Loucy (cell line): ENCODE results near the gene RNF212B.

Source experiments
- H2AFZ ChIP-seq: fragments of 200-600 bp; sonication (generic); 2 replicates; pipeline ENCODE4 v1.6.0; 2016; ENCODE audit warnings: antibody characterized with exemption, mild to moderate bottlenecking, low read length, moderate library complexity
- H3F3A ChIP-seq: fragments of 200-600 bp; 2 replicates; pipeline ENCODE4 v1.6.0; 2016; ENCODE audit warnings: antibody characterized with exemption, low read depth, mild to moderate bottlenecking
- H3K27me3 ChIP-seq: fragments of 200-600 bp; sonication (generic); 2 replicates; pipeline ENCODE4 v1.6.1; 2014; ENCODE audit warnings: low read length, mild to moderate bottlenecking; ENCODE audit not compliant: insufficient read depth, poor library complexity, severe bottlenecking
- H3K36me3 ChIP-seq: fragments of 200-600 bp; sonication (generic); 2 replicates; pipeline ENCODE4 v1.6.1; 2016; ENCODE audit warnings: low read length; ENCODE audit not compliant: insufficient read depth
- H3K4me1 ChIP-seq: fragments of 200-600 bp; sonication (generic); 2 replicates; pipeline ENCODE4 v1.5.1; 2014; ENCODE audit warnings: low read length, mild to moderate bottlenecking; ENCODE audit not compliant: insufficient read depth, poor library complexity, severe bottlenecking
- H3K4me2 ChIP-seq: fragments of 200-600 bp; sonication (generic); 2 replicates; pipeline ENCODE4 v1.6.0; 2014; ENCODE audit warnings: antibody characterized with exemption, low read length, low read depth, mild to moderate bottlenecking; ENCODE audit not compliant: poor library complexity, severe bottlenecking
- H3K4me3 ChIP-seq: fragments of 200-600 bp; sonication (generic); 2 replicates; pipeline ENCODE4 v1.5.1; 2014; ENCODE audit warnings: low read length, mild to moderate bottlenecking, mixed read lengths; ENCODE audit not compliant: poor library complexity, severe bottlenecking
- H3K79me2 ChIP-seq: fragments of 200-600 bp; sonication (generic); 2 replicates; pipeline ENCODE4 v1.6.1; 2014; ENCODE audit warnings: low read length; ENCODE audit not compliant: insufficient read depth
- H3K9ac ChIP-seq: fragments of 200-600 bp; sonication (generic); 2 replicates; pipeline ENCODE4 v1.6.0; 2014; ENCODE audit warnings: mild to moderate bottlenecking, low read depth, low read length, moderate library complexity; ENCODE audit not compliant: poor library complexity, severe bottlenecking
- H3K9me2 ChIP-seq: fragments of 200-600 bp; sonication (generic); replicated peaks from 2 replicates; pipeline ENCODE4 v1.6.1; 2016; ENCODE audit warnings: low read depth, low read length, mixed read lengths
- H3K9me3 ChIP-seq: fragments of 200-600 bp; sonication (generic); 2 replicates; pipeline ENCODE4 v1.6.1; 2014; ENCODE audit warnings: mild to moderate bottlenecking, antibody characterized with exemption, low read length, low read depth; ENCODE audit not compliant: insufficient read depth
- H4K20me1 ChIP-seq: fragments of 200-600 bp; sonication (generic); 2 replicates; pipeline ENCODE4 v1.6.0; 2014; ENCODE audit warnings: antibody characterized with exemption, low read length, mild to moderate bottlenecking; ENCODE audit not compliant: insufficient read depth, poor library complexity, severe bottlenecking
- EZH2phosphoT487 ChIP-seq: fragments of 200-600 bp; IDR thresholded peaks from 2 replicates; pipeline ENCODE4 v1.6.1; 2018; ENCODE audit warnings: antibody characterized with exemption, mild to moderate bottlenecking, moderate library complexity, borderline replicate concordance
- TF ChIP-seq, protein P1 (sequence below): fragments of 200-600 bp; sonication (generic); conservative IDR thresholded peaks from 2 replicates; pipeline ENCODE4 v1.5.1; 2014; ENCODE audit warnings: mild to moderate bottlenecking, antibody characterized with exemption, low read length

Gene RNF212B

DNA sequence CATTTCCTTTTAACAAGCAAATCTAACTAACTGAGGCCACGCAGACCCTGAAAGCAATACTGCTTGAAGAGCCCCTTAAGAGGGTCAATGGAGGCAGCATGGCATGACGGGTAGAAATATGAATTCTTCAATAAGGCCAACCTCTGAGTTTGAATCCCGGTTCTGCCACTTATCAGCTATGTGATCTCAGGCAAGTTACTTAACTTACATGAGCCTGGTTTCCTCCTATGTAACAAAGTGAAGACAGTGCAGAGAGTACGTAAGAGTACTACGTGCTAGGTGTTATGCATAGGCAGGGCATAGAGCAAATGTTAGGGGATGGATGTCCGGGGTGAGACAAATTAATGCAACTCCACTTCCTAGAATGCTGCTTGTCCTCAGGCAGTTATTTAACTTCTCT lies 43.5 kb downstream of the RNF212B start:
- H3K27me3 ChIP-seq: no peaks in the 10 kb centered on the region

DNA sequence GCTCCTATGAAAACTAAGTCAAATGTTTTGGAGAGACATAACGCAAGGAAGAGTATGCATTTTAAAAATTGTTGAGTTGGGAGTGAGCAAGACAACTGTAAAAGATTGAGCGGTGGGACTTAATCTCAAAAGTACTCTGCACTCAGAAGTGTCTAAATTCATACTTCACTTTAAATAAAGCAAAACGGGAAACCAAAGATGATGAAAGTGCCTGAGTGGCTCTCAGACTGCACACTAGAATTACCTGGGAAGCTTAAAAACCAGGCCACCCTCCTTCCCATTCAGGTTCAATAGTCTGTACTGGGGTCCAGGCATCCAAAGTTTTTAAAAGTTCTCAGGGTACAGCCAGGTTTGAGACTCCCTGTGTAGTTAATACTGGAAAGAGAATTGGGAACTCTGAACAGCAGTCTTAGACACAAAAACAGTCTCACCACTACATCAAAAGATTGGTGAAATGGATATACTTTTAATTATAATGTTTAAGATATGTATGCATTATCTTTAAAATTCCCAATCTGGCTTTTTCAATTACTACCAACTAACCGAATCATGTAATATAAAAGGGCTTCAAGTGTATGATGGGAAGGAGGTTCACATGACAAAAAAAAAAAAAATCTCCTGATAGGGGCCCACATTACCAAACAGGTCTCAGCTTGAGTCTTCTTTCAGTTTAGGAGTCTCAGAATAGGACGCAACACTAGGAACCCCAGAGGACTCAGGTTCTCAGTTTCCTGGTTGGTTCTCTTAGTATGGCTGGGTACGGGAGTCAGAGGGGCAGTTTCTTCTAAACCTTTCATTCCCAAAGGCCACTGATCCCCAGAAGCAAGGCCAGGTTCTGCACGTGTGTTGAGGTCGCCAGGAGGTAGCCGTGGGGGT lies 47.2 kb downstream of the RNF212B start:
- H3K9ac ChIP-seq: peak overlapping the region; percentile 90
- H3K9me2 ChIP-seq: no peaks in the 10 kb centered on the region
- H3K4me2 ChIP-seq: peak overlapping the region; percentile 86
- H3F3A ChIP-seq: no peaks in the 10 kb centered on the region; the same call in 1 of the 2 replicates
- TF ChIP-seq, protein P1, sequence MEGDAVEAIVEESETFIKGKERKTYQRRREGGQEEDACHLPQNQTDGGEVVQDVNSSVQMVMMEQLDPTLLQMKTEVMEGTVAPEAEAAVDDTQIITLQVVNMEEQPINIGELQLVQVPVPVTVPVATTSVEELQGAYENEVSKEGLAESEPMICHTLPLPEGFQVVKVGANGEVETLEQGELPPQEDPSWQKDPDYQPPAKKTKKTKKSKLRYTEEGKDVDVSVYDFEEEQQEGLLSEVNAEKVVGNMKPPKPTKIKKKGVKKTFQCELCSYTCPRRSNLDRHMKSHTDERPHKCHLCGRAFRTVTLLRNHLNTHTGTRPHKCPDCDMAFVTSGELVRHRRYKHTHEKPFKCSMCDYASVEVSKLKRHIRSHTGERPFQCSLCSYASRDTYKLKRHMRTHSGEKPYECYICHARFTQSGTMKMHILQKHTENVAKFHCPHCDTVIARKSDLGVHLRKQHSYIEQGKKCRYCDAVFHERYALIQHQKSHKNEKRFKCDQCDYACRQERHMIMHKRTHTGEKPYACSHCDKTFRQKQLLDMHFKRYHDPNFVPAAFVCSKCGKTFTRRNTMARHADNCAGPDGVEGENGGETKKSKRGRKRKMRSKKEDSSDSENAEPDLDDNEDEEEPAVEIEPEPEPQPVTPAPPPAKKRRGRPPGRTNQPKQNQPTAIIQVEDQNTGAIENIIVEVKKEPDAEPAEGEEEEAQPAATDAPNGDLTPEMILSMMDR: no peak
- TF ChIP-seq EZH2phosphoT487: no peak
- H2AFZ ChIP-seq: peak overlapping the region; percentile 96
- H4K20me1 ChIP-seq: no peaks in the 10 kb centered on the region
- H3K4me1 ChIP-seq: peaks cover 26% of the 10 kb centered on the region
- no peaks in the 10 kb centered on the region for H3K27me3 ChIP-seq
- H3K79me2 ChIP-seq: peaks cover 28% of the 10 kb centered on the region; the same call in 1 of the 2 replicates
- H3K36me3 ChIP-seq: no peaks in the 10 kb centered on the region
- no peaks in the 10 kb centered on the region for H3K9me3 ChIP-seq
- peak overlapping the region; percentile 97 for H3K4me3 ChIP-seq

More for the DNA sequence above, 43.5 kb downstream of the RNF212B start:
- Histone ChIP-seq H3K9ac (no peak overlapping the region), H3K36me3 (no peaks in the 10 kb centered on the region), H3K4me2 (no peak overlapping the region), H2AFZ (no peak overlapping the region), H4K20me1 (no peaks in the 10 kb centered on the region), H3K9me2 (no peaks in the 10 kb centered on the region), H3F3A (no peaks in the 10 kb centered on the region; the same call in 1 of the 2 replicates), H3K79me2 (peaks cover 20% of the 10 kb centered on the region; the same call in 1 of the 2 replicates), H3K4me1 (peaks cover 17% of the 10 kb centered on the region), H3K4me3 (no peak overlapping the region), H3K9me3 (no peaks in the 10 kb centered on the region)
- TF ChIP-seq EZH2phosphoT487: no peak
- TF ChIP-seq, protein P1: no peak

GRCh38 chr14:23285530-23286019 lies 47.8 kb downstream of the RNF212B start:
- Histone ChIP-seq H3K9me3 (no peaks in the 10 kb centered on the region), H3K79me2 (peaks cover 28% of the 10 kb centered on the region; the same call in 1 of the 2 replicates), H3K4me3 (peak overlapping the region; percentile 97), H3K9me2 (no peaks in the 10 kb centered on the region), H4K20me1 (no peaks in the 10 kb centered on the region), H3K36me3 (no peaks in the 10 kb centered on the region), H3K9ac (peak overlapping the region; percentile 90), H3K4me1 (peaks cover 24% of the 10 kb centered on the region), H3K27me3 (no peaks in the 10 kb centered on the region), H3K4me2 (peak overlapping the region; percentile 86), H3F3A (no peaks in the 10 kb centered on the region; the same call in 1 of the 2 replicates), H2AFZ (peak overlapping the region; percentile 96)
- TF ChIP-seq, protein P1: no peak
- TF ChIP-seq EZH2phosphoT487: no peak
